ENCODE data around the gene IGF2. TPM values are rescaled to one million over a fixed set of nuclear protein-coding genes. Genes with fewer than 3 reads are reported as not detected.

IGF2 gene
- total and polyA plus RNA-seq, 8 donors = 3.8 to 164 (median 10.8) TPM

Small RNAs within 50 kb of the gene (small RNA-seq; reads per million reads assigned to genes)
- gene MIR4686 (0 reads per million in 4 donors), gene MIR483 (0.07 to 1.5 (median 0.62) reads per million in 4 donors)

Other genes with a start within 250 kb of the IGF2 start
- not detected for gene PRR33, start 247.5 kb downstream of the IGF2 start, total RNA-seq
- under 1 TPM in 1 of 3 donors, not detected in 2; 0.03 TPM for gene PRR33, start 247.5 kb downstream of the IGF2 start, polyA plus RNA-seq
- gene TNNT3, start 219.7 kb downstream of the IGF2 start, total RNA-seq = 1 to 10 TPM in 2 of 5 donors, not detected in 3; 2.3 to 7.2 TPM
- 10 to 100 TPM in 1 of 3 donors, 1 to 10 TPM in 1, under 1 TPM in 1; 0.75 to 14.5 (median 3.1) TPM for gene TNNT3, start 219.7 kb downstream of the IGF2 start, polyA plus RNA-seq
- gene MRPL23, start 192.1 kb downstream of the IGF2 start, total RNA-seq = 100 to 1,000 TPM in 2 of 5 donors, 10 to 100 TPM in 3; 14.0 to 281 (median 73.8) TPM
- 100 to 1,000 TPM; 114 to 317 (median 231) TPM for gene MRPL23, start 192.1 kb downstream of the IGF2 start, polyA plus RNA-seq
- 1,000 to 10,000 TPM in 1 of 5 donors, 100 to 1,000 TPM in 1, 10 to 100 TPM in 3; 33.3 to 2,215 (median 50.9) TPM for gene H19, start 141.5 kb downstream of the IGF2 start, total RNA-seq
- gene H19, start 141.5 kb downstream of the IGF2 start, polyA plus RNA-seq = 100 to 1,000 TPM in 1 of 3 donors, 10 to 100 TPM in 2; 46.6 to 217 (median 58.0) TPM
- gene INS, start 21.8 kb upstream of the IGF2 start, total RNA-seq = not detected
- gene INS, start 21.8 kb upstream of the IGF2 start, polyA plus RNA-seq = 10 to 100 TPM in 1 of 3 donors, 1 to 10 TPM in 1, not detected in 1; 7.2 to 37.6 TPM
- gene TH, start 32.4 kb upstream of the IGF2 start, total RNA-seq = not detected
- 1 to 10 TPM in 1 of 3 donors, under 1 TPM in 1, not detected in 1; 0.13 to 1.7 TPM for gene TH, start 32.4 kb upstream of the IGF2 start, polyA plus RNA-seq
- 1 to 10 TPM in 1 of 5 donors, not detected in 4; 2.6 TPM for gene ASCL2, start 131.2 kb upstream of the IGF2 start, total RNA-seq
- 1 to 10 TPM in 2 of 3 donors, under 1 TPM in 1; 0.81 to 6.3 (median 1.8) TPM for gene ASCL2, start 131.2 kb upstream of the IGF2 start, polyA plus RNA-seq
- 1 to 10 TPM in 1 of 5 donors, under 1 TPM in 2, not detected in 2; 0.72 to 1.3 (median 0.92) TPM for gene C11orf21, start 162.5 kb upstream of the IGF2 start, total RNA-seq
- 1 to 10 TPM in 1 of 3 donors, under 1 TPM in 2; 0.61 to 1.8 (median 0.63) TPM for gene C11orf21, start 162.5 kb upstream of the IGF2 start, polyA plus RNA-seq
- gene TSPAN32, start 162.6 kb upstream of the IGF2 start, total RNA-seq = 1 to 10 TPM in 1 of 5 donors, not detected in 4; 1.5 TPM
- 1 to 10 TPM; 1.1 to 9.0 (median 3.1) TPM for gene TSPAN32, start 162.6 kb upstream of the IGF2 start, polyA plus RNA-seq
- 100 to 1,000 TPM; 218 to 263 (median 227) TPM for gene CD81, start 237.9 kb upstream of the IGF2 start, total RNA-seq
- gene CD81, start 237.9 kb upstream of the IGF2 start, polyA plus RNA-seq = 100 to 1,000 TPM in 2 of 3 donors, 10 to 100 TPM in 1; 95.0 to 327 (median 120) TPM